Body of pancreas (tissue), 4 donors: Measurements from ENCODE around the gene CEP97.

Source experiments
- POLR2A ChIP-seq, 3 donors: fragments of 450-650 bp; IDR thresholded peaks; one replicate each; pipeline ENCODE4 v1.6.1; 2016; ENCODE audit warnings: antibody characterized with exemption in 3 of 3, mild to moderate bottlenecking in 2 of 3
- TF ChIP-seq, protein P1 (sequence below), 7 experiments: fragments of 450-650 bp in 4 of 7; fragments of 200-600 bp in 3 of 7; sonication (generic) in 3 of 7; IDR thresholded peaks; one replicate each; pipeline ENCODE4 v1.5.1; 2016 to 2019; ENCODE audit warnings: antibody characterized with exemption in 7 of 7

GRCh38 chr3:101803939-101804338 is 79.5 kb downstream of the CEP97 start:
- TF ChIP-seq, protein P1, sequence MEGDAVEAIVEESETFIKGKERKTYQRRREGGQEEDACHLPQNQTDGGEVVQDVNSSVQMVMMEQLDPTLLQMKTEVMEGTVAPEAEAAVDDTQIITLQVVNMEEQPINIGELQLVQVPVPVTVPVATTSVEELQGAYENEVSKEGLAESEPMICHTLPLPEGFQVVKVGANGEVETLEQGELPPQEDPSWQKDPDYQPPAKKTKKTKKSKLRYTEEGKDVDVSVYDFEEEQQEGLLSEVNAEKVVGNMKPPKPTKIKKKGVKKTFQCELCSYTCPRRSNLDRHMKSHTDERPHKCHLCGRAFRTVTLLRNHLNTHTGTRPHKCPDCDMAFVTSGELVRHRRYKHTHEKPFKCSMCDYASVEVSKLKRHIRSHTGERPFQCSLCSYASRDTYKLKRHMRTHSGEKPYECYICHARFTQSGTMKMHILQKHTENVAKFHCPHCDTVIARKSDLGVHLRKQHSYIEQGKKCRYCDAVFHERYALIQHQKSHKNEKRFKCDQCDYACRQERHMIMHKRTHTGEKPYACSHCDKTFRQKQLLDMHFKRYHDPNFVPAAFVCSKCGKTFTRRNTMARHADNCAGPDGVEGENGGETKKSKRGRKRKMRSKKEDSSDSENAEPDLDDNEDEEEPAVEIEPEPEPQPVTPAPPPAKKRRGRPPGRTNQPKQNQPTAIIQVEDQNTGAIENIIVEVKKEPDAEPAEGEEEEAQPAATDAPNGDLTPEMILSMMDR (IDR thresholded peaks at IDR 0.05): no peak
- TF ChIP-seq POLR2A (IDR thresholded peaks at IDR 0.05): no peak
